Anterior cingulate cortex (tissue), 58 donors: ENCODE results near the gene TBATA.
"Not testable (repeated sequence)": the region's sequence is repeated elsewhere in the genome, so short reads cannot be mapped to it uniquely, and the experiment has no call there.

Source experiments
- DNase-seq, 58 donors: peaks; one replicate each; lab custom pipeline; 2025; lab: John Stamatoyannopoulos, UW

TBATA gene

GRCh38 chr10:70780370-70780760 lies 4.8 kb downstream of the TBATA start:
- DNase-seq: no peak

DNA sequence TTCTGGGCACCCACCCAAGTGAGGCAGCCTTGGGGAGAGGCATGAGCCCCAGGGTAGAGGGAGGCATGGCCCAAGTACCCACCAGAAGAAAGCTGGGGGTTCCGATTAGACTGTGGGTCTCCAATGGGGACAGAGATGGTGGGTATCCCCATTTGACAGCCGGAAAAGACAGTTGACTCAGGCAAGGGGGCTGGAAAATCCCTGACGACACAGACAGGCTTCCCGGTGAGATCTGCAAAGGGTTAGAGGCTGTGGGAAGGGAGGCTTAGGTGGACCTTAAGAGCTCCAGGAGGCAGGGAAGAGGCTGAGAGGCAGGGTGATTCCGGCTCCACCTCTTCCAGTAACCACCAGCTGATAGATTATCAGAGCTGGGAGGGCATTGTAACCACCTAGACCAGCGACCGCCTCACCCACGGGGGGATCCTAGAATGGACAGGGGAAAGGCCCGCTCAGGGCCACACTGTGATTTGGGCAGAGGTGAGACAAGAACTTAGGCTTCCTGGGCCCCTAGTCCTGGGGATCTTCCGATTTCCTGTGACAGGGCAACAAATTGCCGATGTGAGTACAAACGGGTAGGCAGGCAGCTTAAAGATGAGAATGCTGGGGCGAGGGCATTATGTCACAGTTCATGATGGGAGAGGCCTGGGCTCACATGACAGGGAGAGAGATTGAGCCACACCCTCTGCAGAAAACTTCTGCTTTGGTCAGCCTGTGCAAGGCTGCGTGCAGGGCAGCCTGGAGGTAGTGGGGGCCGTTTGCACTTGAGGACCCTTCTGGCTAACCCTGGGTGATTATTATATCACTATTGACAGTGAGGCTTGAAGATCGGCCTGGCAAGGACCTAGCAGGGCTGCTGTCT lies 5.4 kb downstream of the TBATA start:
- DNase-seq: no peak

DNA sequence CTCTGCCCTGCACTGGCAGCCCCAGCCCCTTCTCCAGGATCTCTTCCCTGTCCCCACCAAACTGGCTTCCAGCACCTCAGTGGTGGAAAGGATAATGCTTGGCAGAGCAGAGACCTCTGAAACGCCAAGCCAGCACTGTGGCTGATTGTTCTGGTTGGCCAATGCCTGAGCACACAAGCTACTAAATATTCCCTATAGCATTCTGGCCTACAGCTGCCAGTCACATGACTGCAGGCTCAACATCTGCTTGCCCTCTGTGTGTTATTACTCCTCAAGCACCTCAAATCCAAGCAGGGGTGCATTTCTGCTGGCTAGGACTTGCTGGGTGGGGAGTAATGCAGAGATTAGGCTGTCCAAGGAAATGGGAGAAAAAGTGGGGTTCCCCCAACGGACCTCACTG lies 6.1 kb downstream of the TBATA start:
- DNase-seq: peak in 23 of 58 donors; percentile 6 to 71 (median 26)

DNA sequence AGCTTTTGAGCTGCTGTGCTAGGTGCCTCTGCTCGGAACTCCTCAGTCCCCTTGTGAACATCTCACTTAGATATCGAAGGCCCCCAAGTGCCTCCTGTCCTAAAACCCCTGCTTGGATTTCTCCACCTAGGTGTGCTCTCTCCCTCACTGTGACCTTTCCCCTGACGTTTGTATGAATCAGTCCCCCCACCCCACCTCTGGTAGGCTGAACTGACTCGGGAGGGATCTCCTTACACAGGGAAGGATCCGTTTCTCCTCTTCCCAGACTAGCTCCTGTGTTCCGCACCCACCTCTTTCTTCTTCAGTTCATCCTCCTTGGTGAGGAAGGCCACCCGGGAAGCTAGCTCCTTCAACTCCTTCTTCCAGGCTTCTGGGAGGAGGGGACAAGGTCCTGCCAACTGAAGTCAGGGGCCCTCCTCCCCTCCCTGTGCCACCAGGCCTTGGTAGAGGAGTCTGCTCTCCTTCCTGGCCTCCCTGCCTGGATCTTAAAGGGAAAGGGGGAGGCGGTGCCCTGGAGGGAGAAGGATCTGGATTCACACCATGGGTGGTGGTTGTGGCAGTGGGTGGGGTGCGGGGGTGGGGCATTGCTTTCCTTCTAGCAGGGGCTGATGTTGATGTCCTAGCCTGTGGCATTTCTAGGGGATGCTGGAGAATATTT lies 6.8 kb downstream of the TBATA start:
- no peak for DNase-seq

DNA sequence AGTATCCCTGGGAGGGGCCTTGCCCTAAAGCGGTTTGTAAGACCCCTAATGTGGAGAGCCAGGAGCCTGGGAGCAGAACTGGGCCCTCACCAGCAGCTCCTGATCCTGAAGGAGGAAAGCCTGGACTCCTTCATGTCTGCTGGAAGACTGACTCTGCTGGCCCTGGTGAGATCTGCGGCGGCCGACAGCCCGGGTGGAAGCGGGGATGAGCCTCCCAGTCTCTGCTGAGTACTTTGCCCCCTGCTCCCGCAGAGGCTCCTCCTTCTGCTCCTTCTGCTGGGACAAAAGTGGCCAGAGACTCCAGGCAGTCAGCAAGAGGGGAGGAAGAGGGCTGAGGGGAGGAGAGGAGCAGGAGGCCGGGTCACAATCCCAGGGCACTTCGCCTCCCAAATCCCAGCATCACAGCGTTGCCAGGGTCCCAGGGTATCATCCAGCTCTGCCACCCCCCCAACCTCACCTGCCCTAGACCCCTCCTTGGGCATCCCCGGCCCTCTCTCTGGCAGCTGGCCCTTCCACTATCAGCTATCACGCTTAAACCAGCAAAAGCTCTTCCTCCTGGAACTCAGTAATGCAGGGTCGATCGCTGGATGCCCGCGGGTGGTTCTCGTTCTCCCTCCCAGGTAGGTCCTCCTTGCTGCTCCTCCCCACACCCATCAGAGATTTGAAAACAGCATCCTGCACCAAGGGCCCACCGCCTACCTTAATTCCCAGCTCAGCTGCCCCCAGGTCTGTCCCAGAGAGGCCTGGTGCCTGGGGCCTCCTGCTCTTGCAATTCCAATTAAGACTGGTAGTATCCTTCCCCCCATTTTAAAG lies 7.9 kb downstream of the TBATA start:
- no peak for DNase-seq

DNA sequence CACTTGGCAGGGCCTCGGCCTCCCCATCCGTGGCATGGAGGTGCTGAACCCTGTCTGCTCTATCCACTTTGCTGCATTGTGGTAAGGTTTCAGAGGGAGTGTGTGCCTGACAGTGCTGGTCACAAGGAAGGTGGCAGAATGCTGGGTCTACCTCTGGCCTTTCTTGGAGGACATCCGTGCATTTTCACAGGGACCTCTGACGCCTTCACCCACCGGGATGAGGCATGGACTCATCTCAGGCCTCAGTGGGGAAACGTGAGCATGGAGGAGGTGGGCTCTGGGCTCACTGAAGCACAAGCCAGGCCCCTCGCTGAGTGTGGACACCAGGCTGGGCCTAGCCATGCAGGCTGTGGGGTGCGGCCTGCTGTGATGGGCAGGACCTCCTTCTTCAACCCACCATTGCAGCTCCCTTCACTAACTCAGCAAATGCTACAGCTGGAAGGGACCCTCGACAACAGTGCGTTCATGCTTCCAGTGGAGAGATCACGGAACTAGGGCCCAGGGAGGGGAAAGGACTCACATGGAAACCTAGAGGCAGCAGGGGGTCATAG lies 8.6 kb downstream of the TBATA start:
- DNase-seq: no peak

DNA sequence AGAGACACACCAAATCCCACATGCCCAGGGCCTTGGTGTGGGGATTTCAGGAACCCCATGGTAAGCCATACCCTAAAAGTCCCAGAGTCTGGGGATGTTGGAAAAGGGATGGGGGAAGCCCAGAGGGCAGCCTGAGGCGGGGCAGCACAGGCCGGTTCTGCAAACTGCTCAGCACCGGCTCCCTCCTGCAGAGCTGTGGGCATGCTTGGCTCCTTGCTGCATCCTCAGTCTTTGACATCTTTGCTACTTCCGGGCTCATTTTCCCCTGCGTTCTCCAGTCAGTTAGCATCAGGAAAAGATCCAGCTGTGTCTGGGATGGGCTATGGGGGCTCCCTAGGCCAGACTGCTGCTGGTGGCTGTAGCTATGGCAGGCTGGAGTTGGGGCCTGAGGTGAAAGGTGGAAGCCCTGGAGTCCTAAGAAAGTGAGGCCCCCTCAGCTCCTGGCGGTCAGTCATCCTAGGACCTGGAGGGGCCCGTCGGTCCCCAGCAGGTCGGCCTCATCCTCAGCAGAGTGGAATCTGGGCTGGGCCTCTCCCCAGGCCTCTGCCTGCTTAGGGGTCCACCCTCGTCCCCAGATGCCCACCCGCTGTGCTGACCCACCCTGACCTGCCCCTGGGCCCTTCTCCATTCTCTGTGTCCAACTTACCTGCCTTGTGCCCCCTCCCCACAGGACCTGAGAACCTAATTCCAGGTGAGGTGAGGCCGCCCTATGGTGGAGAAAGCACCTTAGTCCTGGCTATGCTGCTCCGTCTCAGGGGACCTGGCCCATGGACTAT lies 9.3 kb downstream of the TBATA start:
- no peak for DNase-seq

- DNase-seq: no peak
Measured at GRCh38 chr10:70774810-70775678, 10.1 kb downstream of the TBATA start.

GRCh38 chr10:70773965-70774809 lies 11.0 kb downstream of the TBATA start:
- no peak for DNase-seq

GRCh38 chr10:70773461-70773860 lies 11.7 kb downstream of the TBATA start:
- DNase-seq: no peak

DNA sequence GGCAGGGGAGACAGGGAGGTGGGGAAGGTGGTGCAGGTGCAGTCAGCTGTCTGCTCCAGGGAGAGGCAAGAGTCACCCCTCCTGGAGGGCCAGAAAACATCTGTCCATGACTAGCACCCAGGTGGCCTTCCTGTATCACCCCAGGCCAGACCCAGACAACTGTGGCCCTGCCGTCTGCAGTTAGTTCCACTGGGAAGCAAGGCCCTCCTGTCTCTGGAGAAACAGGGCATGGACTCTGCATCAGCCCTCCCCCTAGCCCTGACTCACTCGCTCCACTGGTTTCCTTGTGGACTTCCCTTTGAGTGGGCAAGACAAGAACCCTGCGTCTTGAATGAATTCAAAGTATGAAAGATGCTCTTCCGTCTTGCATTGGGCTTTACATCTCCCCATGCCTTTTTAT lies 12.6 kb downstream of the TBATA start:
- no peak for DNase-seq

DNA sequence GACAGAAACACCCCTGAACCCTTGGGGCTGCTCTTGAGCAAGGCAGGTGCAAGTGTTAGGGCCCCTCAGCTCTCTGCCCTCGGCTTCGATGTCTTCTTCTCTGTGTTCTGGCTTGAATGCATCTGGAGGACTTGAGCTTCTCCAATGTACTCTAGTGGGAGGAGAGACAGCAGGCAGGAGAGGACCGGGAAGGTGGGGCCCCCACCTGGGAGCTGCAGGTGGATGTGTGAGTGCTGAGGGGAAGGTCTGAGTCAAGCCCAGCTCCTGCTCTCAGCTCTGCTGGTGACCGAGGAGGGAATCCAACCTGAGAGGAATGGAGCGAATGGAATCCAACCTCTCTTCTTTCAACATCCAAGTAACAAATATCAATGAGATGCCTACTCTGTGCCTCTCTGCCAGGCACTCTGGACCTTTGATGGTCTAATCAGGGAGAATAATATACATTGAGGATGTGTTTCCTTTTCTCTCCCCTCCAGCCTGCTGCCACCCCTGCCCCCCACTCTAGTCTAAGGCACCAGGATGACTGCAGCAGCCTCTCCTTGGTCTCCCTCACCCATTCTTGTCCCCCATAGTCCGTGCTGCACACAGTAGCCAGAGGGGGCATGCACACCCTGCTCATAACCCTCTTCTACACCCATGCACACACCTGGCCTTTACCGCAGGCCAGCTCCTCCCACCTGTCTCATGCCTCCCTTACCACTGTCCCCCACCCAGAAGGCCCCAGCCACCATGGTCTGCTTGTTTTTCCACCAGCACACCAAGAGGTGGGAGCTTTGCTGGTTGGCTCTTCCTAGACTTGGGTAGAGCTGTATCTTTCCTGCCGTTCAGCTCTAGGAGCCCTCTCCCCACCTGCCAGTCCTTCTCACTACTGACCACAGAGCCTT lies 13.6 kb downstream of the TBATA start:
- no peak for DNase-seq

- DNase-seq: not testable (repeated sequence)
Measured at GRCh38 chr10:70770516-70770915, 14.7 kb downstream of the TBATA start.

- no peak for DNase-seq
Measured at GRCh38 chr10:70770001-70770400, 15.2 kb downstream of the TBATA start.

DNA sequence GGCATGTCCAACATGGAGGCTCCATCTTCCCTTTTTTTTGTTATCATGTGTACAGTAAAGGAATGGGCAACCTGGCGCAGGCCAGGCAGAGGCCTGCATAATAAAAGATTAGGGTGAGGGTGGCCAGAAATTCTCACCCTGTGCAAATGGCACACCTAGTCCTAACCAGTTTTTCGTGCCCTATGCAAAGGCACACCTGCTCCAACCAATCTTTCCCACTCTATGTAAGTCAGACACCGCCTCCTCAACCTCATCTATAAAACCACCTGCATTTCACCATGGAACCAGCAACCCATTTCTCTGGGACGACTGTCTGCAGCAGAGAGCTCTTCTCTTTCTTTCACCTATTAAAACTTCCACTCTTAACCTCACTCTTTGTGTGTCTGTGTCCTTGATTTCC lies 16.1 kb downstream of the TBATA start:
- no peak for DNase-seq

DNA sequence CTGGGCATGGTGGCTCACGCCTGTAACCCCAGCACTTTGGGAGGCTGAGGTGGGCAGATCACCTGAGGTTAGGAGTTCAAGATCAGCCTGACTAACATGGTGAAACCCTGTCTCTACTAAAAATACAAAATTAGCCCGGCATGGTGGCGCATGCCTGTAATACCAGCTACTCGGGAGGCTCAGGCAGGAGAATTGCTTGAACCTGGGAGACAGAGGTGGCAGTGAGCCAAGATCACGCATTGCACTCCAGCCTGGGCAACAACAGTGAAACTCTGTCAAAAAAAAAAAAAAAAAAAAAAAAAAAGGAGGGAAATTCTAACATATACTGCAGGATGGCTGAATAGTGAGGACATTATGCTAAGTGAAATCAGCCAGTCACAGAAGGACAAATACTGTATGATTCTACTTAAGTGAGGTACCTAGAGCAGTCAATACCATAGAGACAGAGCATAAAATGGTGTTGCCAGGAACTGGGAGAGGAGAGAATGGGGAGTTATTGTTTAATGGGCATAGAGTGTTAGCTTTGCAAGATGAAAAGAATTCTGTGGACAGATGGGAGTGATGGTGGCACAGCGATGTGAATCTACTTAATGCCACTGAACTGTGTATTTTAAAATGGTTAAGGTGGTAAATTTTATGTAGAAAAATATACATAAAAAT lies 17.0 kb downstream of the TBATA start:
- DNase-seq: not testable (repeated sequence)
